ENCODE measurements around the gene FES.

The FES gene

GRCh38 chr15:90870354-90871138 is 13.8 kb upstream of the FES start:
- CTCF ChIA-PET, result interaction anchor here (0.7 to 4.3 kb wide), 4 partner anchors 15 to 63 kb away, joined by 3 to 32 read pairs (median 7); partner anchors contain the start of genes FES and HDDC3
- TF ChIP-seq CTCF (IDR thresholded peaks at IDR 0.05; ENCODE audit: insufficient read depth, low read length, missing control alignments), result no peak
- peak overlapping the region; percentile 72 for H3K4me3 ChIP-seq (ENCODE audit: low read depth, low read length)
- POLR2A ChIA-PET, result no interaction called here
- no peak for DNase-seq (ENCODE audit: low read depth, low spot score)

GRCh38 chr15:90871139-90871715 is 13.1 kb upstream of the FES start:
- DNase-seq (ENCODE audit: low read depth, low spot score), result no peak
- POLR2A ChIA-PET, result no interaction called here
- TF ChIP-seq CTCF (IDR thresholded peaks at IDR 0.05; ENCODE audit: insufficient read depth, low read length, missing control alignments), result no peak
- H3K4me3 ChIP-seq (ENCODE audit: low read depth, low read length), result peak overlapping the region; percentile 72
- CTCF ChIA-PET, result interaction anchor here (0.9 to 4.3 kb wide), 3 partner anchors 14 to 62 kb away, joined by 3 to 32 read pairs (median 11); partner anchors contain the start of genes FES and HDDC3

GRCh38 chr15:90871716-90872485 is 12.4 kb upstream of the FES start:
- H3K4me3 ChIP-seq (ENCODE audit: low read depth, low read length), result peak overlapping the region; percentile 72
- no peak for DNase-seq (ENCODE audit: low read depth, low spot score)
- ChIA-PET POLR2A (no interaction called here), CTCF (interaction anchor here (2.1 to 4.3 kb wide), 2 partner anchors 13 to 61 kb away, joined by 11 to 32 read pairs; partner anchors contain the start of genes FES and HDDC3)
- TF ChIP-seq CTCF (IDR thresholded peaks at IDR 0.05; ENCODE audit: insufficient read depth, low read length, missing control alignments), result no peak

GRCh38 chr15:90872486-90873184 is 11.7 kb upstream of the FES start:
- H3K4me3 ChIP-seq (ENCODE audit: low read depth, low read length), result peak overlapping the region; percentile 72
- ChIA-PET POLR2A (interaction anchor here (1.0 kb wide), 1 partner anchor 72 kb away, joined by 3 read pairs; no protein-coding TSS in a partner anchor), CTCF (interaction anchor here (1.5 to 2.2 kb wide), 2 partner anchors 13 to 553 kb away, joined by 3 to 38 read pairs; partner anchors contain the start of gene FES)
- DNase-seq (ENCODE audit: low read depth, low spot score), result peak; percentile 31
- no peak for TF ChIP-seq CTCF (IDR thresholded peaks at IDR 0.05; ENCODE audit: insufficient read depth, low read length, missing control alignments)

GRCh38 chr15:90873488-90873997 is 10.8 kb upstream of the FES start:
- CTCF ChIA-PET, result interaction anchor here (1.3 to 2.2 kb wide), 3 partner anchors 12 to 553 kb away, joined by 3 to 38 read pairs (median 4); partner anchors contain the start of gene FES
- peak overlapping the region; percentile 72 for H3K4me3 ChIP-seq (ENCODE audit: low read depth, low read length)
- DNase-seq (ENCODE audit: low read depth, low spot score), result no peak
- POLR2A ChIA-PET, result interaction anchor here (0.6 kb wide), 1 partner anchor 29 kb away, joined by 3 read pairs; no protein-coding TSS in a partner anchor
- TF ChIP-seq CTCF (IDR thresholded peaks at IDR 0.05; ENCODE audit: insufficient read depth, low read length, missing control alignments), result no peak
